Measurements from ENCODE around the gene KRT7.
"Not testable (repeated sequence)": the region's sequence is repeated elsewhere in the genome, so short reads cannot be mapped to it uniquely, and the experiment has no call there.

The KRT7 gene

DNA sequence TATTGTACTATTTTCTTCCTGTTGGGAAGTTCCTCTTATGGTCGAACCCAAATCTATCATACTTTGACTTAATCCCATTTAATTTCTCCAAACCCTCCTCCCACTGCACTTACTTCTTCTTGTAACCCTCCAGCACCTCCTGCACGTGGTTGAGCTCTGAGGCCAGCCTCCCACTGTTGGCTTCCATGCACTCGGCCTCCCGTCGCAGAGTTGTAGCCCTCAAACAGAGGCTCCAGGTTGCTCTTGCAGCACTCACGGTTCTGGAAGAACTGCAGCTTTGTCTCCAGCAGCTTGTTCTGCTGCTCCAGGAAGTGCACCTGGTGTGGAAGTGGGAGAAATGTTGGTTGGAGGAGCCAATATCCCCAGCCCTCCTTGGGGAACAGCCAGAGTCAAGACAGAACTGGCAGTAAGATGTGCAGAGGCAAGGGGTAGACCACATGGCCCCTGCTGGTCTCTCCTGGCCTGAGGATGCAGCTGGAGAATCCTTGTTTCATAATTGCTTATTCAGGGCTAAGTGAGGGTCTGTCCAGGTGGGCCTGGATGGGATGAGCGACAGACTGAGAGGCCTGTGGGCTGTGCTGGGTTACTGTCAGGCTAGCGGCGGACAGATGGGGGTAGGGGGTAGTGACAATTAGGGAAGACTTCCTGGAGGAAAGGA lies 23.0 kb downstream of the KRT7 start:
- no peak for DNase-seq (ENCODE audit: low spot score)

DNA sequence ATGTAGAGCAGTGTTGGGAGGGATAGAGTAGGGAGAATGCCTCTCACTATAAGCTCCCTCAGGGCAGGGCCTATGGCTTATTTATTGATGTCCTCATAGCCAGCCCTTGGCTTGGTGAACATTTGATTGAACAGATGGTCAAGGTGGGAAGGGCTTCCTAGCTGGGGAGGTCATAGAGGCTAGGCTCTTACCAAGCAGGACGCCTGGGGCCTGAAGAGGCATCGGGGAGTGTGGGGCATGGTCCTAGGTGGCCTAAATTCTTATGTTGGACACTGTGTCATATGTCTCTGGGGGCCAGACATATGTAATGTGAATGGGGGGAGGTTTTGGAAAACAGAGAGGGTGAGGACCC lies 23.5 kb downstream of the KRT7 start:
- DNase-seq (ENCODE audit: low spot score), result no peak

DNA sequence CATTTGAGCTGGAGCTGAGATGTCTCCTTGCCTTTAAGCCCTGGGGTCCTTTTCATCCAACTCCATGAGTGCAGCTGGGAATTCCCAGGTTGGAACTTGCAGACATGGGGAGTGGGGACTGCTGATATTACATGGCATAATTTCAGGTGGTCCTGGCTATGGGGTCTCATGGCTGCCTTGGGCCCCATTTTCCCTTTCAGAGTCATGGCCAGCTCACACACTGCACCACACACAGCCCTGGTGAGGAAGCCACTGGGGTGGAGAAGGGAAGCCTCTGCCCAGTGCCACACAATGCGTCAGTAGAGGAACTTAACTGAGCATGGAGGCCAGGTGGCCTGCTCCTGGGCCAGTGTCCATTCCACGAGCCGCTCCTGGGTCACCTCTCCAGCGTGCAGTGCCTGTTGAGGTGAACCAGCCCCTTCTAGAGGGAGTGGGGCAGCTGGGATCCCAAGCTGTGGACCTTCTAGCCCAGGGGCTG lies 24.1 kb downstream of the KRT7 start:
- DNase-seq (ENCODE audit: low spot score), result no peak

DNA sequence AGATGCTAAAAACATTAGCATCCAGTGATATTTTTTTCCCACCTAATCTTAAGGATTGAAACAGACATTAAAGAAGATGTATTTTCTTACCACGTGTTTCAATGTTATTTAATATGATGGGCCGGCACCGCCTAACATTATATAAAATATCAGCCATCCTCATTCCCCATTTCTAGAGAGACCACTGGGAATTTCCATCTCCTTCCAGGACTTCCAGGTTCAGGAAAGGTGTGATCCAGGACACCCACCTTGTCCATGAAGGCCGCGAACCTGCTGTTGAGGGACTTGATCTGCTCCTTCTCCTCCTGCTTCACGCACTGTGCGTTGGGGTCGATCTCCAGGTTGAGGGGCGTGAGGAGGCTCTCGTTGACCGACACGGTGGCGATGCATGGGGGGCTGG lies 24.9 kb downstream of the KRT7 start:
- DNase-seq (ENCODE audit: low spot score), result not testable (repeated sequence)

DNA sequence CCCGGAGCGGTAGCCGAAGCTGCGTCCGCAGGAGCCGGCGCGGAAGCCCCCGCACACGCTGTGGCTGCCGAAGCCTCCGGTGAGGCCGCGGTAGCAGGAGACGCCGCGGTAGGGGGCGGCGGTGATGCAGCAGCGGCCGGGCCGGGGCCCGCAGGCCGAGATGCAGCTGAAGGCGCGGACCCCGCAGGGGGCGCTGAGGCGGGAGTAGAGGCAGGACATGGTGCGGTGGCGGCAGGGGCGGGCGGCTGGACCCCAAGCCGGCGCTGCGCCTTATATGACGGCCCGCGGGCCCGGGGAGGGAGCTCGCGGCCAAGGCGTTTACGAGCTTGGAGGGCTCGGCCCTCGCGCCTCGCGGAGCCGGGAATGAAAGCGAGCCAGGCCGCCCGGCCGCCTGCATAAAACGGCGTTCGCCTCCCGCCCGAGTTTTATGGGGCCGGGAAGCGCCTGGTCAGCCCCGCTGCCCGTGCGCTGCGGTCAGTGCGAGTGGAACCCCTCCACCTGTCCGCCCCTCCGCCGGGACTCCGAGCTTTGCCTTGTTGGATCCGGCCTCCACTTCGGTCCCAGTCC lies 25.4 kb downstream of the KRT7 start:
- DNase-seq (ENCODE audit: low spot score), result no peak

DNA sequence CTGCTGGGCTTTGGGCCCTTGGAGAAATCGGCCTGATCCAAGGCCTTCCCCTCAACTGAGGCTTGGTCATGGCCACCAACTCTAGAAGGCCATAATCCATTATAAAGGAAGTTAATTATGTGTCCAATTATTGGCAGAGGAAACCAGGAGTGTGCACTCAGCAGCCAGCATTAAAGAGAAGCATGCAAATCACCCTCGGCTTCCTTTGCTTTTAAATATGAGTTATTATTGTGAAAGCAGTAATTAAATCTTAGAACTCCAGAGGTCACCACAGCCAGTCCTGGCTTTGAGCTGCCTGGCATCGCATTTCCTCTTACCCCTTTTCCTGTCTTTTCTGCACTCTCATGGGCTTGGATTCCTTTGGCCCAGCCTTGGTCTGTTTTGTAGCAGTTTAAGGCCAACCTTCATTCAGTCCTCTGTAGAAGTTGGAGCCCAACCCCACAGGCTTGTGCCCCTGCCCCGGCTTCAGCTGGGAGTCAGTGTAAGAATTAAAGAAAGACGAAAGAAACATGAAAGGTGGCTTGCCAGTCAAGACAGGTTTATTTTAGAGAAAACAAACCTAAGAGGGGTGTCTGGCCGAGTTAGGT lies 26.7 kb downstream of the KRT7 start:
- DNase-seq (ENCODE audit: low spot score), result no peak

DNA sequence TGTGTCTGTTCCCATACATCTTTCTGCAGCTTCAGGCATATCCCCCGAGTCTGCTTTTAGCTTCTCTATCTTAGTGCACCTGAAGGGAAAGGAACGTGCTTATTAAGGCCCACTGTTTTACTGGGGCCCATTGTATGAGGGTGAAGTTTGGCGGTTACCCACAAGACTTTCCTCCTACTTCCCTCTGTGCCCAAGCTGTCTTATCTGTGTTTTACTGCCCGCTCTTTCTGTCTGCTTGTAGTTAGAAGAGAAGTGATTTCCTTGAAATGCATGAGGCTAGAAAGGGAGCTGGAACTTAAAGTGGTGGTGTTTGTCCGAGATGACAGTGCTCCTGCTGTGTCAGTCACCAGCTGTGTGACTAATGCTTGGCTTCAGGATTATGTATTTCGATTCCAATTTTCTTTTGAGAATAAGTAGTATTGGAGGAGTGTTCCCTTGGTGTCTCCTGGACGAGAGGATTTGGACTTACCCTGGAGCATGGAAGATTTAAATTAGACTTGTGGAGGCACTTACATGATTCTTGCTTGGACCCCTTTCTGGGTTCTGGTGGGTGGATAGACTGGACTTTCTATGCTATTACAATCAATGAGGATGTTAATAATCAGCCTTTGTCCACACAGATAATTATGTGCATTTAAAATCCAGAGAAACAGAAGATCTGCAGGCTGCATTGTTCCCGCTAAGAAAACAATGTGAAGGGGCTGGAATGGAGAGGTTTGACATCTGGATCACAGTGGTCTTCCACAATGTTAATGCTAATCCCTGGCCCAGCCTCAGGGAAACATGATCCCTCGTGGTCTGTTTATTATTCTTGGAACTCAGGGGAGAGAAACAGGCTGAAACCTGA lies 27.5 kb downstream of the KRT7 start:
- DNase-seq (ENCODE audit: low spot score), result no peak

DNA sequence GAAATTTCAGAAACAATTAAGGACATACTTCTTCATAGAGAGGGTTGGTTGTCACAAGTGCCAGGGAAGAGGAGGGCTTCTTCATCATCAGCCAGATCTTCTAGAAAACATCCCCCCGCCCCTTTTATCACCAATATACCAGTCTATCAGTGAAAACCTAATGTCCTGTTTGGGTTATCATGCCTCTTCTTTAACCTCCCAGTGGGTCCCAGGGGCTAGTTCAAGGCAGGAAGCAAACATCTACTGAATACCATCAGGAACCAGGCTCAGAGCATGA lies 28.1 kb downstream of the KRT7 start:
- no peak for DNase-seq (ENCODE audit: low spot score)

DNA sequence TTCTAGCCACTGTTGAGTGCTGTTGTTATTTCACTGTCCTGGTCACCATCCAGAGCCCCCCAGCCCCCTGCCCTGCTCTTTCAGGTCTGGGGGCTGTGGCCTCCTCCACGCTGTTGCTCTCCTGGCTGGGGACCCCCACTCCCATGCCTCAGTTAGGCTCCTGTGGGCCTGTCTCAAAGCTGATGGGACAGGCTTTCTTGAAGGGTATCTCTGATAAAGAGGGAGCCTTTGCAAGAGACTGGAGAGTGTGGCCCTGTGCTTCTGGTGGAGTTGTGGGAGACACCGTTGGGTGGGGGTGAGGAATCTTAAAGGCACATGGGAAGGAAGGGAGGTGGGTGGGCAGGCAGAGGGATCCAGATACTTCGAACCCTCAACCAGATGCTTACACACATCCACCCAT lies 29.2 kb downstream of the KRT7 start:
- DNase-seq (ENCODE audit: low spot score), result no peak

DNA sequence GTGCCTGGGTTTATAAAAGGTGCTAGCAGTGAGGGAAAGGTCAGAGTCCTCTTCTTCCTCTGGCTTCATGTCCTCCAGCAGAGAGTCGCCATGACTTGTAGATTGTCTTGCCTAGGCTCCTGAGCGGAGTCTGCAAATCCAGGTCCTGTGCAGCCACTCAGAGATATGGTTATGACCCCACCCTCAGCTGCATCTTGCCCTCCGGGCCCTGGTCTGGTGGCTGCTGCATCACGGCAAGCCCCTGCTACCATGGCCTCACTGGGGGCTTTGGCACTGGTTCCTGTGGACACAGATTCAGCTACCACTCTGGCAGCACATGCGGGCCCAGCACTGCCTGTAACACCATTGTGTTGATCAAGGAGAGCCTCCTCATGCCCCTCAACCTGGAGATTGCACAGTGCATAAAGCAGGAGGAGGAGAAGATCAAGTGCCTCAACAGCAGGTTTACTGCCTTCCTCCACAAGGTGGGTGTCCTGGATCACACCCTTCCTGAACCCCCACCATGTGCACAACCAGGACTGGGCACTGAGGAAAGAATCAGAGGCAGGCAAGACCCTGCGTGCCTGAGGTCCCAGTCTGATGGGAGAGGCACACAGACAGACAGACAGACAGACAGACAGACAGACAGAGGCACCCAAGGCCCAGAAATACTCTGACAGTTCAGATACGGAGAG lies 30.9 kb downstream of the KRT7 start:
- no peak for DNase-seq (ENCODE audit: low spot score)

DNA sequence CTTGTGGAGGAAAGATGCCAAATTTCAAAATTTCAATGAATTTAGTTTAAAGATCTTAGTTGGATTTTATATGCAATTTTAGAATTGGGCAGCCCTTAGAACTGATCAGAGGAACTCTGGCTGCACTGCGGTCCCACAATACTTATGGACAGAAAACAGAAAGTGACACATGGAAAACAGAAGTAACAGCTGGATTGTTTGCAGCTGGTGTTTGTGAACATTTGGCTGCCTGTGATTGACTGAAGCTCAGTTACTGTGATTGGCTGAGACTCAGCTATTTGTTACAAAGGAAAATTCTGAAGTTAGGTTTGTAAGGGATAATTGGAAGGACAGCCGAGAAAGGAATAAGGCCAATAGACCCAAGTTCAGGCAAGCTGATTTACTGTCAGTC lies 31.4 kb downstream of the KRT7 start:
- no peak for DNase-seq (ENCODE audit: low spot score)

DNA sequence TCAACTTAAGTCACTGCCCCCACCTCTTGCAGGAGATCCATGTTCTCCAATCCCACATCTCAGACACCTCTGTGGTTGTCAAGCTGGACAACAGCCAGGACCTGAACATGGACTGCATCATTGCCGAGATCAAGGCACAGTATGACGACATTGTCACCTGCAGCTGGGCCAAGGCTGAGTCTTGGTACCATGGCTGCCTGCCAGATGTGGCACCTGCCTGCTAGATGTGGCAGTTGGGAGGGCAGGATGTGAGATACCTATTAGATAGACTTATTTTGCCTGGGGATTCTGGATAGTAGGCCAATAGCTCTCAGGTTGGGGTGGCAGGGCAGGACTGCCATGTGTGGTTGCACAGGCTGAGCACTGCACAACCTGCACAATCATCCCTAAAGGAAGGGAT lies 33.5 kb downstream of the KRT7 start:
- DNase-seq (ENCODE audit: low spot score), result no peak

DNA sequence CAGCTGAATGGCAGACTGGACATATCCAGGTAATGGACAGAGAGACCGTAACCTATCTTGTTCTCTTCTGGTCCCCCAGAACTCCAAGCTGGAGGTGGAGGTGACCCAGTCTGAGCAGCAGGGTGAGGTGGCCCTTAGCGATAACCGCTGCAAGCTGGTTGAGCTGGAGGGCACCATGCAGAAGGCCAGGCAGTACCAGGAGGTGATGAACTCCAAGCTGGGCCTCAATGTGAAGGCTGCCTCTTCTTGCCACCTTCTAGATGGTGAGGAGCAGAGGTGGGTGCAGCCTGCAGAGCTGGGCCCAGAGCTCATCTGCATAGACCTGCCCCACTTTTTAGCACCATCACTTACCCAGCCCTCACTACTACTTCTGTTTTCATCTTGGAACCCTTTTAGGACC lies 34.2 kb downstream of the KRT7 start:
- no peak for DNase-seq (ENCODE audit: low spot score)

DNA sequence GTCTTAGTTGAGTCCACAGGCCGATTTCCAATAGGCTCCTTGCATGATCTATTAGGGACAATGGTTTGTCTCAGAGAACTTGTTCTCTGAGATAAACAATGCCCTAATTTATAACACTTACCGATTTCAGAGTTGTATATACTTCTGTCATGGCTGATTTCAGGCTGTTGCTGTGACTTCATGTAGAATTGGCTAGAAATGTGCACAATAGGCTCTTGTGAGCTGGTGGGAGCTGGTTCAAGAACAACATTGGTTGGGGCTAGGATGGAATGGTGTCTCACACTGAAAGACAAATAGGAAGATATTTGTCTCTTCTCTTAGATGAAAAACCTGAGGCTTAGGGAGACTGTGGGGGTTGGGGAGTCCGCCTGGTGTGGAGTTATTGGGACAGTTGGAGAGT lies 34.7 kb downstream of the KRT7 start:
- no peak for DNase-seq (ENCODE audit: low spot score)

DNA sequence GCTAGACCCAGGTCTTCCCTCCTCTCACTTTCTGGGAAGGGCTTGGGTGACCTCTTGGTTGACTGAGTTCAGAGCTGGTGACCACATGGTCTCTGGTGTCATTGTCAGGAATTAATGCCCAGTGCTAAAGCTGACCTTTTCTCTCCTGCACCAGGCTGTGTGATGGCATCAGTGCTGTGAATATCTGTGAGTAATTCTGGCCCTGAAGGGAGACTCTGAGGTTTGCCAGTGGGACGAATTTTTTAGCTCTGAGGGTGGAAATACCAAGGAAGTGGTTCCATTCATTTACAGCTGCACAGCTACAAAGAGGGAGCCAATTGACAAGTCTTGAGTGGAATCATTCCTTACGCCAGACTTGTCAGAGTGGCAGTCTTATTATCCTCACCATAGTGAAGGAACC lies 35.2 kb downstream of the KRT7 start:
- DNase-seq (ENCODE audit: low spot score), result no peak

DNA sequence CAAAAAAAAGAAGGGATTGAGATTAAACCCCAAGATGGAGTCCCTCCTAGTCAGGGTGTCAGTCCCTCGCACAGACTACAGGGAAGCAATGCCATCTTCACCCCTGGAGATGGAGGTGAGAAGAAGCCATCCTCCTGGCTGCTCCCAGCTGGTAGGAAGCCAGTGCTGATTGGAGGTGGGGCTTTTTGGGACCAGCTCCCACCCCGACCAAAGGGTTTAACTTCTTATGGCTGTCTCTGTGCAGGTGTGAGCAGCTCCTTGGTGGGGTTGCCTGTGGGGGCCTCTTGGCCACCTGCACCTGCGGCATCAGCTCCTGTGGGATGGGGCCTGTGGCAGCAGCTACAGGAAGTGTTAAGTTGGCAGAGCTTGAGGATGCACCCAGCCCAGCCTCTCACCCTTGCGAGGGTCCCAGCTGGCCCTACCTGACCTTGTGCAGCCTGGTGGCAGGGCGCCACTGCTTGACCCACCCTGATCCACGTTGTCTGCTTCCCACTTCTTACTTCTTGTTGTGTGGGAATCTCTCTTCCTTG lies 37.6 kb downstream of the KRT7 start:
- DNase-seq (ENCODE audit: low spot score), result no peak

DNA sequence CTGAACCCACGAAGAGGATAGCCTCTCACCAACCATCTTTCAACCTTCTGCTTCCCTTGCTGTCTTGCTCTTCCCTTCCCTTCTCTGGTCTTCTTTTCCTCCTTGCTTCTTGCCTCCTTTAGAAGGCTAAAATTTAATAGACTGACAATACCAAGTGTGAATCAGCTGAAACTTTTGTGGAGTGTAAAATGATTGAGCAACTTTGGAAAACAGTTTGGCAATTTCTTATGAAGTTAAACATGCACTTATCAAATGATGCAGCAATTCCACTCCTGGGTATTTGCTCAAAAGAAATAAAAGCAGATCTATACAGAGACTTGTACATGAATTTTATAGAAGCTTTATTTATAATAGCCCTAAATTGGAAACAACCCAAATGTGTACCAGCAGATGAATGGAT lies 38.1 kb downstream of the KRT7 start:
- no peak for DNase-seq (ENCODE audit: low spot score)

DNA sequence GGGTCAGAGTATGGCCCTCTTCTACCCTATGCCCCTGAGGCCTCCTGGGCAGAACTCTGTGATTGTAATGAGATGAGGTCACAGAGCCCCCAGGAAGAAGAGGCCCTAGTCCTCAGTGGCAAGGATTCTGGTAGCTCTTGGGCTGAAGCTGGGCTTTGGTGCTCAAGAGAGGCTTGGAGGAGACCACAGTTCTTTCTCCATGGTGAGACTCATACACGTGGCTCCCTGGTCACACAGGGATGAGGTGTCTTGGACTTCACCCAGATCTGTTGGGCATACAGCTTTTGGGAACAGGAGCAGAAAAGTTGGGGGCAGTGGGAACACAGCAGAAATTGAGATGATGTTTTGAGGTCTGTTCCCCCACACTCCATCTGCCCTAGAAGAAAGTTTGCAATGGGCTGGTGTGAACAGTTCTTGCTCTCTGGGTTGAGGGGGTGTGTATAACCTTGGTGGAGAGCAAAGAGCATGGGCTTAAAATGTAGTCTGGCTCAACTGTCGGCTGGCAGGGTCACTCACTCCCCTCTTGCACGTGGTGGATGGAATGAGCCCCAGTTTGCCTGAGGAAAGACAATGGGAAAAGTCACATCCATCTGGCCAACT lies 41.6 kb downstream of the KRT7 start, which contains the start of gene KRT86:
Gene KRT86, plus strand, starts transcription at position 125 of the 600 bp plus-strand sequence. CDS start 27,272 bp downstream, outside the sequence.
- no peak for DNase-seq (ENCODE audit: low spot score)

DNA sequence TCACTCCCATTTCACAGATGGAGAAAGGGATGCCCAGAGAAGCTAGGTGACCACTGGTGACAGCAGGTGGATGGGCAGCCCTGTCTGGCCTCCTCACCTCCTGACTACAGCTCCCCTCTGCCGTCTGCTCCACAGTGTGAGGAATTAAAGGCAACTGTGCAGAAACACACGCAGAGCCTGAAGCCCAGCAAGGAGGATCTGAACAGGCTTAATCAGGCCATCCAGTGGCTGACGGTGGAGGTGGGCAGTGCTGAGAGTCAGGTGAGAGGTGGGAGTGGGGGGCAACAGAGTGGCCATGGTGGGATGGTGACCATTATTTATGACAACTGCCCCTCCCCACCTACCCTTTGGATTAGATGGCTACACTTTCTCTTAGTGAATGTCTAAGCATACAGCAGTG lies 42.6 kb downstream of the KRT7 start:
- no peak for DNase-seq (ENCODE audit: low spot score)

DNA sequence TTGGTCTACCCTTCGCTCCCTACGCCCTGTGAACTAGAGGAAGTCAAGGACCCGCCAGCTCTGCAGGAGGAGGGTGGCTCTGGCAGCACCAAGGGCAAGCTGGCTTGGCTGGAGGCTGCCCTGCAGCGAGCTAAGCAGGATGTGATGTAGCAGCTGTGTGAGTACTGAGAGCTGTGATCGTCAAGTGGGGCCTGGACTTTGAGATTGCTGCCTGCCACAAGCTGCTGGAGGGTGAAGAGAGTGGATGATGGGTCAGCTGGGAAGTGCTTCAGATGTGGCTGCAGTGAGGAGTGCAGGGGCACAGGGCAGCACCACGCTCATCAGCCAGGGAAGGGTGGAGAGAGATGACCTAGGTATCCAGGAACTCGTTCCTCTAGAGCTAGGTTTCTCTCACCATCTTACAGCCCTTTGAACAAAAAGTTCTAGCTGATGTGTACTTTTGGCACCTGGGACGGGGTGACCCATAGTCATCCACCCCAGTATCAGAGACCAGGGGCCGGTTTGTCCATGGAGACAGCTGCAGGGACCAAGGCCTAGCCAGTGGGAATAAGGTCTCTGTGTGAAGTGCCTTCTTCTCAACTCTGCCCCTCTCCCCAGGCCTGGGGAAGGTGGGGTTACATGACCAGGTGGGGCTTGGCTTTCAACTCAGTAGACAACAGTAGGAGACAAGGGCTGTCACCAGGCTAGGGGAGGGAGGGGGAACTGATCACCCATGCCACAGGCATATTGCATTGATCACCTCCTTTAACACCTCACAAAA lies 44.6 kb downstream of the KRT7 start:
- DNase-seq (ENCODE audit: low spot score), result no peak
